Choroid plexus epithelial cell (primary cell): ENCODE results near the gene CD300E.
"Not testable (repeated sequence)": the region's sequence is repeated elsewhere in the genome, so short reads cannot be mapped to it uniquely, and the experiment has no call there.

Experiments
- DNase-seq: peaks from one replicate; pipeline ENCODE4 v3.0.0-alpha.2; 2010; ENCODE audit warnings: low read depth
- H3K4me3 ChIP-seq: 2 replicates; pipeline ENCODE4 v1.5.1; 2011; ENCODE audit warnings: low read depth, mild to moderate bottlenecking, control low read depth, low read length, moderate library complexity
- CTCF ChIP-seq: conservative IDR thresholded peaks from 2 replicates; pipeline ENCODE4 v1.5.1; 2011; ENCODE audit warnings: low read depth, mild to moderate bottlenecking, control low read depth, inconsistent platforms, low read length, moderate library complexity

CD300E gene

GRCh38 chr17:74591503-74591902 lies 32.0 kb downstream of the CD300E start:
- no peak overlapping the region for H3K4me3 ChIP-seq
- no peak for DNase-seq
- no peak for TF ChIP-seq CTCF

- no peak overlapping the region for H3K4me3 ChIP-seq
- no peak for TF ChIP-seq CTCF
- no peak for DNase-seq
These were observed 37.8 kb downstream of the CD300E start for GRCh38 chr17:74585711-74586110.

- no peak for TF ChIP-seq CTCF
- DNase-seq, result no peak
- H3K4me3 ChIP-seq, result no peak overlapping the region
These were observed 39.1 kb downstream of the CD300E start for GRCh38 chr17:74584292-74585060.

- DNase-seq, result no peak
- no peak overlapping the region for H3K4me3 ChIP-seq
- TF ChIP-seq CTCF, result no peak
These were observed 40.9 kb downstream of the CD300E start for GRCh38 chr17:74582633-74583032.

GRCh38 chr17:74579900-74580299 lies 43.6 kb downstream of the CD300E start:
- no peak for DNase-seq
- H3K4me3 ChIP-seq, result no peak overlapping the region
- TF ChIP-seq CTCF, result no peak

GRCh38 chr17:74578979-74579378 lies 44.6 kb downstream of the CD300E start:
- no peak for TF ChIP-seq CTCF
- no peak for DNase-seq
- H3K4me3 ChIP-seq, result no peak overlapping the region

- DNase-seq, result no peak
- no peak overlapping the region for H3K4me3 ChIP-seq
- TF ChIP-seq CTCF, result no peak
These were observed 48.9 kb downstream of the CD300E start for GRCh38 chr17:74574489-74575142.

GRCh38 chr17:74573635-74574034 lies 49.9 kb downstream of the CD300E start:
- not testable (repeated sequence) for DNase-seq, H3K4me3 ChIP-seq
